ENCODE measurements around the gene GDPD5. TPM values are rescaled to one million over a fixed set of nuclear protein-coding genes. Genes with fewer than 3 reads are reported as not detected.

Gene GDPD5
- total RNA-seq, 1 donor from 2014 or later: 36.6 TPM

DNA sequence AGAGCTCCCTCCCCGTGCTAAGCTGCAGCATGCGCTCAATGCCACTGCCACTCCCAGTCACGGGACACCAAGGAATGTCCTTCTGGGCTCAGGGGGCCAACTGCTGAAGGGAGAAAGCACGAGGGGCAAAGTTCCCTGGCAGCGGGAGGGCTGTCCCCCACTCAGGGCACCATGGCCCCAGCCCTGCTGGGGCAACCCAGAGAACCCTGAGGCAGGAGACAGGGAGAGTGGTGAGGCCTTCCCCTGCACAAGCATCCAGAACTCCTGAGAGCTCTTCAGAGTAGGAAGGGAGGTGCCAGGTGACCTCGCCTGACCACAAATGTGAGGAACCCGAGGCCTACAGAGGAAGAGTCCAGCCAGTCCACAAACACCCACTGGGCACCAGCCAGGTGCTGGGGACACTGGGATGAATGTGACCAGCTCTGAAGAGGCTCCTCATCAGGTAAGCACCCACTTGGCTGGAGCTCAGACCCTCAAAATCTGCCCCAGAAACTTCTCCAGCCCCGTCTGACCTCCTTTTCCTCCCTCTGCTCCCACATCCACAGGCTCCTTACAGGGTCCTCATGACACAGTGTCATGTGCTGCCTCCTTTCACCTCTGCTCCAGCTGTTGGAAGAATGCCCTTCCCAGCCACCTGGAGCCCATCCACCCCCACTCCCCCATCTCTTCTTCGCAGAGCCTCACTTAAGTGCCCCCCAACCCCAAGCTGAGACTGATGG is 15.6 kb downstream of the GDPD5 start:
- intact Hi-C loops (cut with DNase I): no loop called here
- peak overlapping the region; percentile 33 for H3K27ac ChIP-seq

GRCh38 chr11:75509020-75509720 is 16.6 kb downstream of the GDPD5 start:
- peak overlapping the region; percentile 33 for H3K27ac ChIP-seq
- TF ChIP-seq POLR2A (IDR thresholded peaks at IDR 0.05): no peak
- TF ChIP-seq, protein P1, sequence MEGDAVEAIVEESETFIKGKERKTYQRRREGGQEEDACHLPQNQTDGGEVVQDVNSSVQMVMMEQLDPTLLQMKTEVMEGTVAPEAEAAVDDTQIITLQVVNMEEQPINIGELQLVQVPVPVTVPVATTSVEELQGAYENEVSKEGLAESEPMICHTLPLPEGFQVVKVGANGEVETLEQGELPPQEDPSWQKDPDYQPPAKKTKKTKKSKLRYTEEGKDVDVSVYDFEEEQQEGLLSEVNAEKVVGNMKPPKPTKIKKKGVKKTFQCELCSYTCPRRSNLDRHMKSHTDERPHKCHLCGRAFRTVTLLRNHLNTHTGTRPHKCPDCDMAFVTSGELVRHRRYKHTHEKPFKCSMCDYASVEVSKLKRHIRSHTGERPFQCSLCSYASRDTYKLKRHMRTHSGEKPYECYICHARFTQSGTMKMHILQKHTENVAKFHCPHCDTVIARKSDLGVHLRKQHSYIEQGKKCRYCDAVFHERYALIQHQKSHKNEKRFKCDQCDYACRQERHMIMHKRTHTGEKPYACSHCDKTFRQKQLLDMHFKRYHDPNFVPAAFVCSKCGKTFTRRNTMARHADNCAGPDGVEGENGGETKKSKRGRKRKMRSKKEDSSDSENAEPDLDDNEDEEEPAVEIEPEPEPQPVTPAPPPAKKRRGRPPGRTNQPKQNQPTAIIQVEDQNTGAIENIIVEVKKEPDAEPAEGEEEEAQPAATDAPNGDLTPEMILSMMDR (IDR thresholded peaks at IDR 0.05): no peak
- TF ChIP-seq POLR2AphosphoS5 (IDR thresholded peaks at IDR 0.05; ENCODE audit: insufficient read depth in 1 of 2, low read depth in 1 of 2): no peak
- H3K9me3 ChIP-seq: no peaks in the 10 kb centered on the region
- no peak for DNase-seq (ENCODE audit: extremely low spot score in 2 of 2)
- H3K4me3 ChIP-seq: no peak overlapping the region
- H3K27me3 ChIP-seq: no peaks in the 10 kb centered on the region
- no peaks in the 10 kb centered on the region for H3K36me3 ChIP-seq
- intact Hi-C loops (cut with DNase I): no loop called here
- H3K4me1 ChIP-seq: peaks cover 16% of the 10 kb centered on the region

More for the DNA sequence above, 15.6 kb downstream of the GDPD5 start:
- DNase-seq (ENCODE audit: extremely low spot score in 2 of 2): no peak
- no peak overlapping the region for H3K4me3 ChIP-seq
- H3K9me3 ChIP-seq: no peaks in the 10 kb centered on the region
- H3K4me1 ChIP-seq: peaks cover 16% of the 10 kb centered on the region
- H3K36me3 ChIP-seq: no peaks in the 10 kb centered on the region
- no peaks in the 10 kb centered on the region for H3K27me3 ChIP-seq
- peak in 1 of 2 donors; percentile 12 for TF ChIP-seq POLR2AphosphoS5 (IDR thresholded peaks at IDR 0.05; ENCODE audit: insufficient read depth in 1 of 2, low read depth in 1 of 2)
- TF ChIP-seq, protein P1 (IDR thresholded peaks at IDR 0.05): no peak

- no peak overlapping the region for H3K4me3 ChIP-seq
- no peaks in the 10 kb centered on the region for H3K27me3 ChIP-seq
- H3K36me3 ChIP-seq: no peaks in the 10 kb centered on the region
- H3K27ac ChIP-seq: no peak overlapping the region
- intact Hi-C loops (cut with DNase I): no loop called here
- H3K4me1 ChIP-seq: peaks cover 16% of the 10 kb centered on the region
- TF ChIP-seq, protein P1 (IDR thresholded peaks at IDR 0.05): no peak
- no peak for TF ChIP-seq POLR2AphosphoS5 (IDR thresholded peaks at IDR 0.05; ENCODE audit: insufficient read depth in 1 of 2, low read depth in 1 of 2)
- no peak for TF ChIP-seq POLR2A (IDR thresholded peaks at IDR 0.05)
- DNase-seq (ENCODE audit: extremely low spot score in 2 of 2): no peak
- no peaks in the 10 kb centered on the region for H3K9me3 ChIP-seq
Observed at GRCh38 chr11:75508051-75508561, 17.6 kb downstream of the GDPD5 start.

DNA sequence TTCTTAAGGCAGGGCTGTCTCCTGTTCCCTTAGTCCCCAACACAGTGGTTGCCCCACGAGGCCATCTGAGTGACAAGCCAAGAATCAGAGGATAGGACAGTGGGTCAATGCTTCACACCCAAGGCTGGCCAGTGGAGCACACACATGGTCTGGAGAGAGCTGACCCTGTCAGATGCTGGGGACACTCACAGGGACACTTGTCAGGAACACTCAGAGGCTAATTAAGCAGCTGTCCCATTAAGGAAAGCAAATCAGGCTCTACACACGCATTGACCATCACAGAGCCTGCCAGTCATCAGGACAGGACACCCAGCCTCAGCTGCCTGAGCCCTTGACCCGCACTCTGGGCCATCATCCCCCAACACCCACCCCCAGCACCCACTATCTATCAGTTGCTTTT is 18.2 kb downstream of the GDPD5 start:
- no peak for TF ChIP-seq POLR2A (IDR thresholded peaks at IDR 0.05)
- TF ChIP-seq POLR2AphosphoS5 (IDR thresholded peaks at IDR 0.05; ENCODE audit: insufficient read depth in 1 of 2, low read depth in 1 of 2): no peak
- TF ChIP-seq, protein P1 (IDR thresholded peaks at IDR 0.05): no peak
- Histone ChIP-seq H3K36me3 (no peaks in the 10 kb centered on the region), H3K4me3 (no peak overlapping the region), H3K4me1 (peaks cover 16% of the 10 kb centered on the region), H3K9me3 (no peaks in the 10 kb centered on the region), H3K27ac (no peak overlapping the region), H3K27me3 (no peaks in the 10 kb centered on the region)
- no peak for DNase-seq (ENCODE audit: extremely low spot score in 2 of 2)
- intact Hi-C loops (cut with DNase I): no loop called here

DNA sequence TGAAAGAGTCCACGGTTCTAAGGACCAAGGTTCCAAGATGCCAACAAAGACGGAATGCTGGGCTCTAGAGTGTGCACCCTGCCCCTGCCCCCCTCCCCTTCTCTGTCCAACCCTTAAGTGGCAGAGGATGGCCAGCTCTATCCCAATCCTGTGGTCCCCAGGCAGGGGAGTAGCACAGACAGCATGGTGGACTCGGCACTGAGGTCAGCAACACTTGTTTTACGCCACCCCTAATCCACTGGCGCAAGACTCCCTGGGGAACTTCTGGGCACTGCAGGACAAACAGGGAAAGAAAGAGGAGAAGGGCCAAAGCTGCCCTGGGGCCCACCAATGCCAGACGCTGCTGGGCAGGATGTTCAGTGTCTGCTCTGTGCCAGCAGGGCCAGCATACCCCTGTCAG is 18.9 kb downstream of the GDPD5 start:
- Histone ChIP-seq H3K4me3 (no peak overlapping the region), H3K9me3 (no peaks in the 10 kb centered on the region), H3K36me3 (no peaks in the 10 kb centered on the region), H3K4me1 (peaks cover 16% of the 10 kb centered on the region), H3K27ac (no peak overlapping the region), H3K27me3 (no peaks in the 10 kb centered on the region)
- intact Hi-C loops (cut with DNase I): no loop called here
- TF ChIP-seq, protein P1 (IDR thresholded peaks at IDR 0.05): no peak
- TF ChIP-seq POLR2AphosphoS5 (IDR thresholded peaks at IDR 0.05; ENCODE audit: insufficient read depth in 1 of 2, low read depth in 1 of 2): no peak
- no peak for TF ChIP-seq POLR2A (IDR thresholded peaks at IDR 0.05)
- DNase-seq (ENCODE audit: extremely low spot score in 2 of 2): no peak

All from vagina (tissue), 2 donors.